IPS DF 19.7 (cell line): ENCODE data around the gene SPDYE16.
"Not testable (repeated sequence)": the region's sequence is repeated elsewhere in the genome, so short reads cannot be mapped to it uniquely, and the experiment has no call there.

Source experiments
- DNase-seq: peaks from one replicate; pipeline ENCODE4 v3.0.0-alpha.2; 2013; ENCODE audit warnings: low read depth, low spot score

The SPDYE16 gene, protein sequence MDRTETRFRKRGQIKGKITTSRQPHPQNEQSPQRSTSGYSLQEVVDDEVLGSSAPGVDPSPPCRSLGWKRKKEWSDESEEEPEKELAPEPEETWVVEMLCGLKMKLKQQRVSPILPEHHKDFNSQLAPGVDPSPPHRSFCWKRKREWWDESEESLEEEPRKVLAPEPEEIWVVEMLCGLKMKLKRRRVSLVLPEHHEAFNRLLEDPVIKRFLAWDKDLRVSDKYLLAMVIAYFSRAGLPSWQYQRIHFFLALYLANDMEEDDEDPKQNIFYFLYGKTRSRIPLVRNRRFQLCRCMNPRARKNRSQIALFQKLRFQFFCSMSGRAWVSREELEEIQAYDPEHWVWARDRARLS

DNA sequence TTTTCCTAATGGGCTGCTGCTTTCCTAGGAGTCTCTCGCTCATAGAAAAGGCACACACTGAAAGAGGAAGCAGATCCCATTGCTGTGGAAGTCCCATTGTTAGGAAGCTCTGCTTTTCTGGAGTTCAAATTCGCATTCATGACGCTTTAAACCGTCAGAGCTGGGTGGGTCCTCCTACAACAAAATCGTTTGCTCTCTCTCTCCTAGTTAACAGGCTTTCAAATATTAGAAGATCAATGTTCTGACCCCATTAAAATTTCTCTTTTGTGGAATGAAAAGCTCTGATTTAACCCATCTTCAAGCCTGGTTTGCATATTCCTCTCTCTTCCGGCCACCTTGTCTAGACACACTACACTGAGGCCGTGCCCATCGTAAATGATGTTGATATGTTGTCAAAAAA lies at the start of gene SPDYE16:
Gene SPDYE16, minus strand, starts transcription at position 101 of the 400 bp plus-strand sequence. CDS start 1,838 bp downstream, outside the sequence.
- DNase-seq: not testable (repeated sequence)

DNA sequence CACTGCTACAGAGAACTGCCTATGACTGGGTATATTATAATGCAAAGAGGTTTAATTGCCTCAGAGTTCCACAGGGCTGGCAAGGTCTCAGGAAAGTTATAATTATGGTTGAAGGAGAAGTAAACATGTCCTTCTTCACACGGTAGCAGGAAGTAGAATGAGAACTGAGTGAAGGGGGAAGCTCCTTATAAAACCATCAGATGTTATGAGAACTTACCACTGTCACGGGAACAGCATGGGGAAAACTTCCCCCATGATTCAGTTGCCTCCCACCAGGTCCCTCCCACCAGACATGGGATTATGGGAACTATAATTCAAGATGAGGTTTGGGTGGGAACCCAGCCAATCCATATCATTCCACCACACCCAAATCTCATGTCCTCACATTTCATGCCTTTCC lies 49.6 kb upstream of the SPDYE16 start:
- not testable (repeated sequence) for DNase-seq

GRCh38 chr7:76591602-76592304 lies 48.7 kb upstream of the SPDYE16 start:
- not testable (repeated sequence) for DNase-seq

GRCh38 chr7:76591033-76591432 lies 47.9 kb upstream of the SPDYE16 start:
- not testable (repeated sequence) for DNase-seq

- DNase-seq: not testable (repeated sequence)
Measured at GRCh38 chr7:76588586-76588985, 45.5 kb upstream of the SPDYE16 start.

DNA sequence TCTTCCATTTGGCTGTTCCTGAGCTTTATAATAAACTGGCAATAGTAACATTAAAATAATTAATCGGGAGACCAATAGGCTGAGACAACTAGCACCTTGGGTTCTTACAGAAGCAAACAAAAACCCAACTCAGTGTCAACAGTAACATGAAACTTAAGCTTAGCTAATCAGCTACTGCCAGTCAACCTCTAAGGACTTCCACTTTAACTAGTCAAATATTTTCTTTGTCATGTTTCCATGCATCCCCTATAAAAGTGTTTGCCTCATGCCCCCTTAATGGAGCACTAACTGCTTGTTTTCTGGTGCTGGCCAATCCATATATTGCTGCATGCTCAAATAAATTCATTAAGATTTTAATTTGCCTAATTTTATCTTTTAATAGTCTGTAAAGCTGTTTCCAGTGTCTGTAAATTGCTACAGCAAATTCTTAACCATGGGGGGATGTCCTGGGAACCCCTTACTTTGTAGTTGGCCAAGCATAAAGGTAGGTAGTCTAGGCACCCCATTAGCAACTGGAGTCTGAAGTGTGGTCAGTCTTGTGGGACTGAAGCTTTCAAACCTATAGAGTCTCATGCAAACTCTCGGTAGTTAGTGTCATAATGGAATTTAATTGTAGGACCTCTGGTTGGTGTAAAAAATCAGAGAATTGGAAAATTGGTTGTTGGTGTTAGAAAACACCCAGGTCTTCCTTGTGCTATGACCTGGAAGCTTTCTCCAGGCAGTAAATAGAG lies 43.7 kb upstream of the SPDYE16 start:
- not testable (repeated sequence) for DNase-seq

DNA sequence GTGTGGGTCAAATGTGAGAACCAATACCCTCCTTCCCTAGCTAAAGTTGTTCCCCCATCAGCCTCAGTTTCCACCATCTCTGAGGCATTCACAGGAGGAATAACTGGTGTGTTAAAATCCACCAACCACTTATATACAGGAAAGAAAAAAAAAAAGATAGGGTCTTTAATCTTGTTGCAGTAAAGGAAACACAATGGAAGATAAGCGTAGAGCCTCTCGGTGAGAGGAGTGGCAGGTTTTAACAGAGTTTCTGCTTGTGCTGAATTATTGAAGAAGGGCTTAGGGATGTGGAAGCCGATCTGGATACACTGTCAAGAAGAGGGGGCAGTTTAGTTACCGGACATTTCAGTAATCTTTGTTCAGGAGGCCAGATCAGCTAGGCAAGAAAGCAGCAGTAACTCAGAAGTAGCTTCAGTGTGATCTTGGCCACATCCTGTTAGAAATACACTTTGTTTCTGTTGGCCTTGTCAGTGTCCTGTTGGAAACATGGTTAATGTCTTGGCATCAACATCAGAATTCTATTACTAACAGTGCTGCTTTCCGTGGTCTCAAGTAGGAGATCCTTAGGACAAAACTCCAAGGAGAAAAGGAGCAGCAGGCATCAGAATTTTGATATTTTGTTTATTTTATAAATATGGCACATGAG lies 40.7 kb upstream of the SPDYE16 start:
- not testable (repeated sequence) for DNase-seq

DNA sequence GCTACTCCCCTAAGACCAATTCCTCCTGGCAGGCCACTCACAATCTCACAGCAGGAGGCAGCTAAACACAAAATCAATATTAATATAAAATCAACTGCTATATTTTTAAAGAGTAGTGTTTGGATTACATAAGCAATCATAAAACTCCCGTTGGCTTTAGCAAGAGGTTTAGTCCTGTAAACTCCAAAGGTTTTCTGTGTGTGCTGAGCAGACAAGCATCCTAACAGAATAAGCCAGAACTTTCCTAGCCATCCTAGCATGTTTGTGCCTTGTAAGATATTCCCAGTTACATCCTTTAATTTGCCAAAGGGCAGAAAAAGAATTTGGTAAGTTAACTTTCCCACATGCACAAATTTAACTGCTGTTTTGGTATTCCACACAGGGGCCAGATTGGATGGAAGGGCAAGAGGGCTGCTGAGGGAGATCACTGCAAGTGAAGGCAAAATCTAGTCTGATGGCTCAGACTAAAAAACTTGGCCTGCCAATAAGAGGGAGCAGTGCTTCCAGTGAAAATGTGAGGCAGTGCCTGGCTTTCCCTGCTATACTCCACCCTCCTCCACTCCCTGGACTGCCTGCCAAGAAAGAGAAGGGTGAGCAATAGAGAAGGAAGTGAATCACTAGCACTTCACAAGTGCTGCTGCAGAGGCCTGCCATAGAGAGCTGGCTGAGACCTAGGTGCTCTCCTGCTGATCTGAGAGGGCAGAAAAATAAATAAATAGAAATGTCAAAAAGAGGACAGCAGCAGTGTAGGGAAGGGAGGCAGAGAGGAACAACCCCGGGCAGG lies 39.9 kb upstream of the SPDYE16 start:
- not testable (repeated sequence) for DNase-seq

- not testable (repeated sequence) for DNase-seq
Measured at GRCh38 chr7:76575919-76576655, 33.0 kb upstream of the SPDYE16 start.

- DNase-seq: not testable (repeated sequence)
Measured at GRCh38 chr7:76575431-76575830, 32.3 kb upstream of the SPDYE16 start.

- not testable (repeated sequence) for DNase-seq
Measured at GRCh38 chr7:76572296-76572695, 29.2 kb upstream of the SPDYE16 start.

DNA sequence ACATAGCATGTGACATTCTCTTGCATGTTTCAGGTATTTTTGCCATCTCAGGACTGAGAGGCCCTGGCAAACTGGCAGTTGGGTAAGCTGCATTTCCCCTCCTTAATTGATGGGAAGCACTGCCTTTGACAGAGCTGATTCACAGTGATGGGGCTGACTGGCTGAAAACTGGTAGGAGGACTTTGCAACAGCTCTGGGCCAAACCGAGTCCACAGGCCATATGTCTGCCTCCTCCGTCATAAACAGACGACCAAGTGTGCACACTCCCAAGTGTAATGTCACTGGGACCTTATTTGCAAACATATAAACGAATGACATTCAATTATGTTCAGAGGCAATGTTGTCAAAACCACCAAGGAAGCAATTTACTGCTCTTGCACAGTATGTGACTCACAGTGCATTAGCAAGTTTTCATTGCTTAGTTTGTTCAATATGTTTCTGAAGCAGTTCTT lies 27.3 kb upstream of the SPDYE16 start:
- not testable (repeated sequence) for DNase-seq

GRCh38 chr7:76568742-76569141 lies 25.6 kb upstream of the SPDYE16 start:
- DNase-seq: not testable (repeated sequence)

DNA sequence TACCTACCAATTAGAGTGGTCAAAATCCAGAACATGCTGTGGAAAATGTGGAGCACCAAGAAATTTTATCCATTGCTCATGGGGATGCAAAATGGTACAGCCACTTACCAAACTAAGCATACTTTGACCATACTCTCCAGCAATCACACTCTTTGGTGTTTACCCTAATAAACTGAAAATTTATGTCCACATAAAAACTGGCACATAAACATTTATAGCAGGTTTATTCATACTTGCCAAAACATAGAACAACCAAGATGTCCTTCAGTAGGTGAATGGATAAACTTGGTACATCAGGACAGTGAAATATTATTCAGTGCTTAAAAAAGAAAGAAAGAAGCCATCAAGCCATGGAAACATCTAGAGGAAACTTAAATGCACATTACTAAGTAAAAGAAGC lies 24.7 kb upstream of the SPDYE16 start:
- not testable (repeated sequence) for DNase-seq

DNA sequence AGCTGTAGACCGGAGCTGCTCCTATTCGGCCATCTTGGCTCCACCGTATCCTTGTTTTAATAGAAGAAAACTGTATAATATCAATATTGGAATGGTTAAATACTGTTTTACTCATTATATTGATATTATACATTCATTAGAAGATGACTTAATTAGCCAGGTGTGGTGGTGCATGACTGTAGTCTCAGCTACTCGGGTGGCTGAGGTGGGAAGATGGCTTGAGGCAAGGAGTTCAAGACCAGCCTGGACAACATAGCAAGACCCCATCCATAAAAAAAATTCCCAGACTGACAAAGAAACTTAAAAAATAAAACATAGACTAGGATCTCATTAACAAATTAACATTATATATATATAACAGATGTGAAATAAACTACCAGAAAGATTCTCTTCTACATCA lies 24.2 kb upstream of the SPDYE16 start:
- not testable (repeated sequence) for DNase-seq

DNA sequence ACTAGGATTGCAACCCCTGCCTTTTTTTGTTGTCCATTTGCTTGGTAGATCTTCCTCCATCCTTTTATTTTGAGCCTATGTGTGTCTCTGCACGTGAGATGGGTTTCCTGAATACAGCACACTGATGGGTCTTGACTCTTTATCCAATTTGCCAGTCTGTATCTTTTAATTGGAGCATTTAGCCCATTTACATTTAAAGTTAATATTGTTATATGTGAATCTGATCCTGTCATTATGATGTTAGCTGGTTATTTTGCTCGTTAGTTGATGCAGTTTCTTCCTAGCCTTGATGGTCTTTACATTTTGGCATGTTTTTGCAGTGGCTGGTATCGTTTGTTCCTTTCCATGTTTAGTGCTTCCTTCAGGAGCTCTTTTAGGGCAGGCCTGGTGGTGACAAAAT lies 21.9 kb upstream of the SPDYE16 start:
- DNase-seq: not testable (repeated sequence)

GRCh38 chr7:76561342-76561741 lies 18.2 kb upstream of the SPDYE16 start:
- not testable (repeated sequence) for DNase-seq

GRCh38 chr7:76560157-76560556 lies 17.1 kb upstream of the SPDYE16 start:
- not testable (repeated sequence) for DNase-seq

DNA sequence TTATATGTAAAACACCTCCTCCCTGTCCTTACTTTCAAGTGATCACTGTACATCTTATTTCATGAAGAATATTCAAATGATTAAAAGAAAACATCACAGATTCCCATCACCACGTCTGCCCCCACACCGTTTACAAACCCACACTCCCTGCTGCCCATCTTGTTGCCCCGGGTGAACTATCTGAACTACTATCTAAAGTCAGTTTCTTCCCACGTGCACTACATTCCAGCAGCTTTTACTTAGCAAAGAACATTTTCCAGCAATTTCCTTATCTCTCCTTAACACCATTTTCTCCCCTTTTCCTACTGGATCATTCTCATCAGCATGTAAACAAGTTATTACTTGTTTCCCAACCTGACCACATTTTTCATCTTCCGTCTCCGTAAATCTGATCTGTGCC lies 16.6 kb upstream of the SPDYE16 start:
- DNase-seq: not testable (repeated sequence)

DNA sequence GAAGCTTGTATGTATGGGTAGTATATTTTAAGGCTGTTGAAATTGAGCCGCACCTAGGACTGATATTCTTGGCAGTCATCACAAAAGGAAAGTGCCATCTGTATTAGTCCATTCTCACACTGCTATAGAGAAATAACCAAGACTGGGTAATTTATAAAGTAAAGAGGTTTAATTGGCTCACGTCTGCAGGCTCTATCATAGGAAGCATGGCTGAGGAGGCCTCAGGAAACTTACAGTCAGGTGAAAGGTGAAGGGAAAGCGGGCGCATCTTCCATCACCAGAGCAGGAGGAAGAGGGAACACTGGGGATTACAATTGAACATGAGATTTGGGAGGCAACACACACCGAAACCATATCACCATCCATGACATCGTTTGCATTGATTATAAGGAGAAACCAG lies 8.9 kb upstream of the SPDYE16 start:
- DNase-seq: not testable (repeated sequence)
